ENCODE data around the gene TARBP1.

GRCh38 chr1:234413990-234414389, 65.0 kb downstream of the TARBP1 start:
- TF ChIP-seq, protein P1, sequence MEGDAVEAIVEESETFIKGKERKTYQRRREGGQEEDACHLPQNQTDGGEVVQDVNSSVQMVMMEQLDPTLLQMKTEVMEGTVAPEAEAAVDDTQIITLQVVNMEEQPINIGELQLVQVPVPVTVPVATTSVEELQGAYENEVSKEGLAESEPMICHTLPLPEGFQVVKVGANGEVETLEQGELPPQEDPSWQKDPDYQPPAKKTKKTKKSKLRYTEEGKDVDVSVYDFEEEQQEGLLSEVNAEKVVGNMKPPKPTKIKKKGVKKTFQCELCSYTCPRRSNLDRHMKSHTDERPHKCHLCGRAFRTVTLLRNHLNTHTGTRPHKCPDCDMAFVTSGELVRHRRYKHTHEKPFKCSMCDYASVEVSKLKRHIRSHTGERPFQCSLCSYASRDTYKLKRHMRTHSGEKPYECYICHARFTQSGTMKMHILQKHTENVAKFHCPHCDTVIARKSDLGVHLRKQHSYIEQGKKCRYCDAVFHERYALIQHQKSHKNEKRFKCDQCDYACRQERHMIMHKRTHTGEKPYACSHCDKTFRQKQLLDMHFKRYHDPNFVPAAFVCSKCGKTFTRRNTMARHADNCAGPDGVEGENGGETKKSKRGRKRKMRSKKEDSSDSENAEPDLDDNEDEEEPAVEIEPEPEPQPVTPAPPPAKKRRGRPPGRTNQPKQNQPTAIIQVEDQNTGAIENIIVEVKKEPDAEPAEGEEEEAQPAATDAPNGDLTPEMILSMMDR (conservative IDR thresholded peaks at IDR 0.05): no peak
- TF ChIP-seq ZFX (IDR thresholded peaks at IDR 0.05): no peak
